SU-DHL-6 (cell line): Measurements from ENCODE around the gene CHRNA7.

Source experiments
- H2AFZ ChIP-seq: fragments of 200-600 bp; sonication (generic); 2 replicates; pipeline ENCODE4 v1.6.1; 2014; ENCODE audit warnings: low read depth, mild to moderate bottlenecking, moderate library complexity, mixed read lengths, antibody characterized with exemption, low read length; ENCODE audit not compliant: severe bottlenecking
- H3F3A ChIP-seq: fragments of 200-600 bp; shearing (Covaris generic); 2 replicates; pipeline ENCODE4 v1.6.0; 2016; ENCODE audit warnings: antibody characterized with exemption, mild to moderate bottlenecking; ENCODE audit not compliant: insufficient read depth
- H3K27ac ChIP-seq: fragments of 200-600 bp; sonication (generic); 2 replicates; pipeline ENCODE4 v1.5.1; 2016; ENCODE audit warnings: low read depth, mild to moderate bottlenecking, low read length, moderate library complexity, mixed read lengths
- H3K27me3 ChIP-seq: fragments of 200-600 bp; sonication (generic), shearing (Covaris generic); 2 replicates; pipeline ENCODE4 v1.6.0; 2014; ENCODE audit warnings: mild to moderate bottlenecking, low read length
- H3K36me3 ChIP-seq: fragments of 200-600 bp; sonication (generic); 2 replicates; pipeline ENCODE4 v1.6.1; 2014; ENCODE audit warnings: mild to moderate bottlenecking, low read length, mixed read lengths
- H3K4me2 ChIP-seq: fragments of 300-600, 200-600 bp; shearing (Covaris generic), sonication (generic); 2 replicates; pipeline ENCODE4 v1.6.0; 2014; ENCODE audit warnings: low read length, low read depth, mild to moderate bottlenecking; ENCODE audit not compliant: poor library complexity, severe bottlenecking
- H3K4me3 ChIP-seq: fragments of 200-600 bp; sonication (generic); 2 replicates; pipeline ENCODE4 v1.5.1; 2014; ENCODE audit warnings: antibody characterized with exemption, low read length, mild to moderate bottlenecking, mixed read lengths; ENCODE audit not compliant: insufficient read depth, poor library complexity, severe bottlenecking
- H3K79me2 ChIP-seq: fragments of 200-600 bp; sonication (generic); 2 replicates; pipeline ENCODE4 v1.6.1; 2014; ENCODE audit warnings: mild to moderate bottlenecking, low read length, moderate library complexity; ENCODE audit not compliant: insufficient read depth
- H3K9ac ChIP-seq: fragments of 200-600 bp; sonication (generic); 2 replicates; pipeline ENCODE4 v1.7.0; 2014; ENCODE audit warnings: mild to moderate bottlenecking, low read length
- H3K9me2 ChIP-seq: fragments of 200-600 bp; sonication (generic); replicated peaks from 2 replicates; pipeline ENCODE4 v1.6.1; 2014; ENCODE audit warnings: low read length; ENCODE audit not compliant: insufficient read depth
- H3K9me3 ChIP-seq: fragments of 200-600 bp; sonication (generic); 2 replicates; pipeline ENCODE4 v1.6.1; 2014; ENCODE audit warnings: low read length, mixed read lengths; ENCODE audit not compliant: insufficient read depth
- H4K20me1 ChIP-seq: fragments of 200-600 bp; sonication (generic); 2 replicates; pipeline ENCODE4 v1.6.1; 2014; ENCODE audit warnings: low read depth, mild to moderate bottlenecking, antibody characterized with exemption, low read length, moderate library complexity, mixed read lengths
- EZH2phosphoT487 ChIP-seq: fragments of 200-600 bp; sonication (generic), shearing (Covaris generic); conservative IDR thresholded peaks from 2 replicates; pipeline ENCODE4 v1.6.1; 2018; ENCODE audit warnings: mild to moderate bottlenecking, antibody characterized with exemption, low read length, moderate library complexity, mixed read lengths
- TF ChIP-seq, protein P1 (sequence below): fragments of 200-600 bp; sonication (generic); IDR thresholded peaks from one replicate; pipeline ENCODE4 v1.5.1; 2017; ENCODE audit warnings: antibody characterized with exemption, mild to moderate bottlenecking, low read length, moderate library complexity; ENCODE audit not compliant: insufficient read depth, poor library complexity, severe bottlenecking

The CHRNA7 gene

DNA sequence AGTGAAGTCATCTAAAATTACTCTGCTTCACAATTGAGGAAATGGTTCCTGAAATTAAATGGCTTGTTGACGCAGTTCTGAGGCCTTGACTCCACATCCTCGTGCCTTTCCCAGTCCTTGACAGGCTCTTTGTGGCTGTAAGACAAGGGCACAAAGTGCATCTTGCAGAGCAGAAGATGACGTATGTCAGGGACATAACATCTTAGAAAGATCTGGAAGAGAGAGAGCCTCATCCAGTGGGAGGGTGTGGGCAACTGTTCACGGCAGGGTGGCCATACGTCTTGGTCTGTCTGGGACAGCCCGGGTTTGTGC lies 91.0 kb downstream of the CHRNA7 start:
- H3K9ac ChIP-seq, result no peak overlapping the region
- H3K4me2 ChIP-seq, result no peak overlapping the region
- H3F3A ChIP-seq, result no peaks in the 10 kb centered on the region
- H2AFZ ChIP-seq, result no peak overlapping the region
- H3K9me3 ChIP-seq, result no peaks in the 10 kb centered on the region
- H3K36me3 ChIP-seq, result no peaks in the 10 kb centered on the region
- no peak overlapping the region for H3K4me3 ChIP-seq
- TF ChIP-seq EZH2phosphoT487, result no peak
- TF ChIP-seq, protein P1, sequence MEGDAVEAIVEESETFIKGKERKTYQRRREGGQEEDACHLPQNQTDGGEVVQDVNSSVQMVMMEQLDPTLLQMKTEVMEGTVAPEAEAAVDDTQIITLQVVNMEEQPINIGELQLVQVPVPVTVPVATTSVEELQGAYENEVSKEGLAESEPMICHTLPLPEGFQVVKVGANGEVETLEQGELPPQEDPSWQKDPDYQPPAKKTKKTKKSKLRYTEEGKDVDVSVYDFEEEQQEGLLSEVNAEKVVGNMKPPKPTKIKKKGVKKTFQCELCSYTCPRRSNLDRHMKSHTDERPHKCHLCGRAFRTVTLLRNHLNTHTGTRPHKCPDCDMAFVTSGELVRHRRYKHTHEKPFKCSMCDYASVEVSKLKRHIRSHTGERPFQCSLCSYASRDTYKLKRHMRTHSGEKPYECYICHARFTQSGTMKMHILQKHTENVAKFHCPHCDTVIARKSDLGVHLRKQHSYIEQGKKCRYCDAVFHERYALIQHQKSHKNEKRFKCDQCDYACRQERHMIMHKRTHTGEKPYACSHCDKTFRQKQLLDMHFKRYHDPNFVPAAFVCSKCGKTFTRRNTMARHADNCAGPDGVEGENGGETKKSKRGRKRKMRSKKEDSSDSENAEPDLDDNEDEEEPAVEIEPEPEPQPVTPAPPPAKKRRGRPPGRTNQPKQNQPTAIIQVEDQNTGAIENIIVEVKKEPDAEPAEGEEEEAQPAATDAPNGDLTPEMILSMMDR, result no peak
- no peaks in the 10 kb centered on the region for H3K27me3 ChIP-seq
- no peaks in the 10 kb centered on the region for H3K9me2 ChIP-seq
- no peaks in the 10 kb centered on the region for H3K79me2 ChIP-seq
- no peaks in the 10 kb centered on the region for H4K20me1 ChIP-seq
- no peak overlapping the region for H3K27ac ChIP-seq

DNA sequence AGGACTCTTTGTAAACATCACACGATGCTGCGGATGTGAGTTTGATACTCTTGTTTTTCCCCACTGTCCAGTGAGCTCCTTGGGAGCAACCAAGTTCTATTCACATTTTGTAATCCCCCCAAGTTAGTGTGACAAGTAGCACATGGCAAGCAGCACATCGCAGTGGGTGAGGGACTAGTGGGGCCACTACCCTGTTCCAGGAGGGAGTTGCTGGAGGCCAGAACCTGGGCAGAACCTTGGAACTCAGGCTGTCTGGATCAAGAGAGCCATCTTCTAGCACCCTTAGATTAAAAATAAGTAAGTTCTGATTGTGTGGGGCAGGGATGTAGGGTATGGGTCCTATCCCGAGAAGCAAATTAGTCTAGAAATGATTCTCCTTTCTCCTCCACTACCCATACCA lies 91.7 kb downstream of the CHRNA7 start:
- Histone ChIP-seq H3K79me2 (no peaks in the 10 kb centered on the region), H3K36me3 (no peaks in the 10 kb centered on the region), H3K9me2 (no peaks in the 10 kb centered on the region), H3K4me3 (no peak overlapping the region), H3K9me3 (no peaks in the 10 kb centered on the region), H3F3A (no peaks in the 10 kb centered on the region), H3K9ac (no peak overlapping the region), H2AFZ (no peak overlapping the region), H3K27me3 (no peaks in the 10 kb centered on the region), H3K27ac (no peak overlapping the region), H3K4me2 (no peak overlapping the region), H4K20me1 (no peaks in the 10 kb centered on the region)
- TF ChIP-seq EZH2phosphoT487, result no peak
- TF ChIP-seq, protein P1, result no peak

DNA sequence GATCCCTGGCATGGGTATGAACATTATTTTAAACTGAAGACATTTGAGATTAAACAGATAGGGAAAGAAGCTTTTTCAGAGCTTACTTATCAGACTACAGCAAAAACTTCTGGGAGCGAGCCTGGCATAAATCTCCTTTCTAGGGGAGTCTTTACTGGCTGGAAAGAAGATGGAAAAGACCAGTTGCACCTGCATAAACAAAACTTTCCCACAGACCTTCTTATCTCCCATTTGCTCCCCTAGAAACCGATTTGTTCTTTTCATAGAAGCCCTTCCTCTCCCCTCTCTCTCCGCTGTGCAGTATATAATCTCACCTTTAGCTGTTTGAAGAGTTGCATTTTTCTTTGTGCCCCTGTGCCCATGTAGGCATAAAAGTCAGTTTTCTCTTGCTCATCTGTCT lies 93.2 kb downstream of the CHRNA7 start:
- no peaks in the 10 kb centered on the region for H3K79me2 ChIP-seq
- H3K4me2 ChIP-seq, result no peak overlapping the region
- no peak for TF ChIP-seq EZH2phosphoT487
- H3K9me3 ChIP-seq, result no peaks in the 10 kb centered on the region
- H3K27me3 ChIP-seq, result no peaks in the 10 kb centered on the region
- no peak overlapping the region for H2AFZ ChIP-seq
- no peaks in the 10 kb centered on the region for H4K20me1 ChIP-seq
- H3K4me3 ChIP-seq, result no peak overlapping the region
- H3K9me2 ChIP-seq, result no peaks in the 10 kb centered on the region
- no peak overlapping the region for H3K9ac ChIP-seq
- no peak overlapping the region for H3K27ac ChIP-seq
- no peaks in the 10 kb centered on the region for H3F3A ChIP-seq
- H3K36me3 ChIP-seq, result no peaks in the 10 kb centered on the region

DNA sequence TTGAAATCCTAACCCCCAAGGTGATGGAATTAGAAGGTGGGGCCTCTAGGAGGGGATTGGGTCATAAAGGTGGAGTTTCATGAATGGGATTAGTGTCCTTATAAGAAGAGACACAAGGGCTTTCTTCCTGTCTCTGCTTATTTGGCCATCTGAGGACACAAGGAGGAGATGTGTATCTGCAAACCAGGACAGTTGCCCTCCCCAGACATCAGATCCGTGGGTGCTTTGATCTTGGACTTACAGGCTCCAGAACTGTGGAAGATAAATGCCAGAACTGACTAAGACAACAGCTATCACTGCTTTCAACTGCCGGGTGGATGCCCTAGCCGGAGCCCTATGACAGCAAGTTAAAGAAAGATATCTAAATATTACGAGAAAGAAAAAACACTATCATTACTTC lies 94.4 kb downstream of the CHRNA7 start:
- H3K36me3 ChIP-seq, result no peaks in the 10 kb centered on the region
- TF ChIP-seq, protein P1, result no peak
- no peak for TF ChIP-seq EZH2phosphoT487
- no peaks in the 10 kb centered on the region for H4K20me1 ChIP-seq
- no peak overlapping the region for H3K9ac ChIP-seq
- H3K27me3 ChIP-seq, result no peaks in the 10 kb centered on the region
- no peaks in the 10 kb centered on the region for H3K9me2 ChIP-seq
- no peak overlapping the region for H2AFZ ChIP-seq
- no peaks in the 10 kb centered on the region for H3K9me3 ChIP-seq
- H3K4me2 ChIP-seq, result no peak overlapping the region
- no peaks in the 10 kb centered on the region for H3F3A ChIP-seq
- no peak overlapping the region for H3K4me3 ChIP-seq
- H3K79me2 ChIP-seq, result no peaks in the 10 kb centered on the region
- H3K27ac ChIP-seq, result no peak overlapping the region
